ENCODE measurements around the gene TOX3. TPM values are rescaled to one million over a fixed set of nuclear protein-coding genes. Genes with fewer than 3 reads are reported as not detected.

Gene TOX3
- total RNA-seq, 2 donors from 2014 or later: 4.8 to 8.5 TPM

DNA sequence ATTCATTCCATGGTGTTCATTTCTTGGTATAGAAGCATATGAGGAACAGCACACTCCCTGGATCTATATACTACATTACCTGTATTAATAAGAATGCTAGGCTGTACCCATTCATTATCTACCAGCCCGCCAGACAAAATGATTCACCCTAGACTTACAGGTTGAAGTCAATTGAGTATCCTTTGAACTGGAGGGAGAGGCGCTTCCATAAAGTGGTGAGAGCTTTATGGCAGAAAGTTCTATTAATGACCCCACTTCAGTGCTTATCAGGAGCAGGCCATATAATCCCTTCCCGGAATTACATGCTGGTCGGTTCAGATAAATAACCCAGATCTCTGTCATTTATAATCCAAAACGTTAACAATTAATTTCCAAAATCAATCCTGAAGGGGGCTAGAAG, 44.5 kb upstream of the TOX3 start:
- no peaks in the 10 kb centered on the region for H3K9me3 Mint-ChIP-seq
- Histone ChIP-seq H3K9ac (ENCODE audit: extremely low read depth, low read length, poor library complexity, severe bottlenecking) (no peak overlapping the region), H3K36me3 (ENCODE audit: control insufficient read depth, insufficient read depth, low read length) (no peaks in the 10 kb centered on the region), H3K27me3 (ENCODE audit: control insufficient read depth, insufficient read depth, low read length, poor library complexity, severe bottlenecking) (peaks cover 20% of the 10 kb centered on the region), H3K4me1 (ENCODE audit: control insufficient read depth, insufficient read depth, low read length) (no peaks in the 10 kb centered on the region), H3K4me3 (ENCODE audit: low read length) (no peak overlapping the region), H3K27ac (ENCODE audit: low read depth, low read length) (no peak overlapping the region), H3K9me3 (ENCODE audit: control insufficient read depth, low read length) (no peaks in the 10 kb centered on the region)
- 94 to 96% methylated on average over 3 to 5 of the region's 5 CpGs for WGBS, 2 experiments (ENCODE audit: insufficient coverage in 1 of 2, insufficient read length in 1 of 2)
- H3K4me1 Mint-ChIP-seq: peaks cover 7% of the 10 kb centered on the region
- no peaks in the 10 kb centered on the region for H3K36me3 Mint-ChIP-seq (ENCODE audit: low read depth)
- TF ChIP-seq, protein P1, sequence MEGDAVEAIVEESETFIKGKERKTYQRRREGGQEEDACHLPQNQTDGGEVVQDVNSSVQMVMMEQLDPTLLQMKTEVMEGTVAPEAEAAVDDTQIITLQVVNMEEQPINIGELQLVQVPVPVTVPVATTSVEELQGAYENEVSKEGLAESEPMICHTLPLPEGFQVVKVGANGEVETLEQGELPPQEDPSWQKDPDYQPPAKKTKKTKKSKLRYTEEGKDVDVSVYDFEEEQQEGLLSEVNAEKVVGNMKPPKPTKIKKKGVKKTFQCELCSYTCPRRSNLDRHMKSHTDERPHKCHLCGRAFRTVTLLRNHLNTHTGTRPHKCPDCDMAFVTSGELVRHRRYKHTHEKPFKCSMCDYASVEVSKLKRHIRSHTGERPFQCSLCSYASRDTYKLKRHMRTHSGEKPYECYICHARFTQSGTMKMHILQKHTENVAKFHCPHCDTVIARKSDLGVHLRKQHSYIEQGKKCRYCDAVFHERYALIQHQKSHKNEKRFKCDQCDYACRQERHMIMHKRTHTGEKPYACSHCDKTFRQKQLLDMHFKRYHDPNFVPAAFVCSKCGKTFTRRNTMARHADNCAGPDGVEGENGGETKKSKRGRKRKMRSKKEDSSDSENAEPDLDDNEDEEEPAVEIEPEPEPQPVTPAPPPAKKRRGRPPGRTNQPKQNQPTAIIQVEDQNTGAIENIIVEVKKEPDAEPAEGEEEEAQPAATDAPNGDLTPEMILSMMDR (conservative IDR thresholded peaks at IDR 0.05): no peak
- H3K27ac Mint-ChIP-seq: no peak overlapping the region
- H3K4me3 Mint-ChIP-seq: no peak overlapping the region
- peaks cover 48% of the 10 kb centered on the region for H3K27me3 Mint-ChIP-seq (ENCODE audit: insufficient read depth)
- DNase-seq: no peak

DNA sequence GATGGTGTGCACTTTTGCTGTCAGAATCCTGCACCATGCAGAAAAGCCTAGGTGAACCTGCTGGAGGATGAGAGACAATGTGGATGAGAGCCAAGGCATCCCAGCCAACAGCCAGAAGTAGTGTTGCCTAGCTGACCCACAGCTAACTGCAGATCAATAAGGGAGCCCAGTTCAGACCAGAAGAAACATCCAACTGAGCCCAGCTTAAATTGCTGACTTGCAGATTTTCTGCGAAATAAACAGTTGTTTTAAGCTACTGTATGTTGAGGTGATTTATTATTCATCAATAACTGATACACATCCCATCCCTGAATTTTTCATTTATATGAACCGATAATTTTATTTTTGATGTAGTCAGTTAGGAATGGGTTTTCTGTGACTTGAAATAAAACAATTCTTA, 39.2 kb upstream of the TOX3 start:
- Histone ChIP-seq H3K4me3 (ENCODE audit: low read length) (no peak overlapping the region), H3K9me3 (ENCODE audit: control insufficient read depth, low read length) (no peaks in the 10 kb centered on the region), H3K27me3 (ENCODE audit: control insufficient read depth, insufficient read depth, low read length, poor library complexity, severe bottlenecking) (peaks cover 19% of the 10 kb centered on the region), H3K36me3 (ENCODE audit: control insufficient read depth, insufficient read depth, low read length) (no peaks in the 10 kb centered on the region), H3K27ac (ENCODE audit: low read depth, low read length) (no peak overlapping the region), H3K9ac (ENCODE audit: extremely low read depth, low read length, poor library complexity, severe bottlenecking) (no peak overlapping the region), H3K4me1 (ENCODE audit: control insufficient read depth, insufficient read depth, low read length) (no peaks in the 10 kb centered on the region)
- H3K4me3 Mint-ChIP-seq: no peak overlapping the region
- DNase-seq: no peak
- H3K36me3 Mint-ChIP-seq (ENCODE audit: low read depth): no peaks in the 10 kb centered on the region
- no CpG with 5 or more reads among the region's 2 CpGs for WGBS, 2 experiments (ENCODE audit: insufficient coverage in 1 of 2, insufficient read length in 1 of 2)
- no peak overlapping the region for H3K27ac Mint-ChIP-seq
- H3K27me3 Mint-ChIP-seq (ENCODE audit: insufficient read depth): peaks cover 26% of the 10 kb centered on the region
- peaks cover 7% of the 10 kb centered on the region for H3K4me1 Mint-ChIP-seq
- H3K9me3 Mint-ChIP-seq: no peaks in the 10 kb centered on the region
- TF ChIP-seq, protein P1 (conservative IDR thresholded peaks at IDR 0.05): no peak

DNA sequence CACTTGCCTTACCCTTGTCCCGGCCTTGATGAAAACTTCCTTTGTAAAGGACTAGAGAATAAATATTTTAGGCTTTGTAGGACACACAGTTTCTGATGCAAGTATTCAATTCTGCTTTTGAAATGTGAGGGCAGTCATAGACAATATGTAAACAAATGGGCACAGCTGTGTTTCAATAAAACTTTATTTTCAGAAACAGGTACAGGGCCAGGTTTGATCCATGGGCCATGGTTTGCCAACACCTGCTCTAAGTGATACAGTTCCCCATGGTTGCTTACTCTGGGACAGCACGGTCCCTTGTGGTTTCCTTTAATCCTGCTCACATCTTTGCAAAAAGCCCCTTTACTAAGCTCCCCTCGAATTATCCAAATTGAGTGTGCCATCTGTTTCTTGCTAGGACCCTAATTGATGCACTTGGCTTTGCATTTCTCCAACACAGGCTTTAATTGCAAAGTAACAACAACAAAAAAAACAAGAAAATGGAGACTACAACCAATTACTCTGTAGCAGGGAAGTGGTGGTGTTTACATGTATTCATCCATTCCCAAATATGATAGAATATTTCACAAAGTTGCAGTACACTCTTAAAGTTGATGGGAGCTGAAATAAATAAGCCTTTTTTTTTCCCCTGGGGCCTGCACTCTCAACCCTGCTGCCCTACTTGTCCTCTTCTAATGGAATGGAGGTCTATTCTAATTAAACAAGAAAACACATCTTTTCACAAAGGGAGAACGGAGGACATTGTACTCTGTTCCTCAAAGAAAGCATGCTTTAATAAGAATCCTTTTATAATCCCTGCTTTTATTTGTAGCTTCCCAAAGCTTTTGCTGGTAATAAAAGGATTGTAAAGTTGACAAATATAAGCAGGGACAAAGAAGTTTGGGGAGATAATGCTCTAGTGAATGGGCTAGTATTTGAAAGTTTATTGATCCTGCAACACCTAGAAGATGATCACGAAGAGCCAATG, 37.7 kb upstream of the TOX3 start:
- H3K27me3 Mint-ChIP-seq (ENCODE audit: insufficient read depth): peaks cover 16% of the 10 kb centered on the region
- H3K4me1 Mint-ChIP-seq: peaks cover 7% of the 10 kb centered on the region
- 86 to 95% methylated on average over 3 to 5 of the region's 5 CpGs for WGBS, 2 experiments (ENCODE audit: insufficient coverage in 1 of 2, insufficient read length in 1 of 2)
- no peak for DNase-seq
- no peak overlapping the region for H3K27ac ChIP-seq (ENCODE audit: low read depth, low read length)
- no peaks in the 10 kb centered on the region for H3K36me3 Mint-ChIP-seq (ENCODE audit: low read depth)
- TF ChIP-seq, protein P1 (conservative IDR thresholded peaks at IDR 0.05): no peak
- no peak overlapping the region for H3K4me3 ChIP-seq (ENCODE audit: low read length)
- H3K27me3 ChIP-seq (ENCODE audit: control insufficient read depth, insufficient read depth, low read length, poor library complexity, severe bottlenecking): peaks cover 10% of the 10 kb centered on the region
- no peak overlapping the region for H3K9ac ChIP-seq (ENCODE audit: extremely low read depth, low read length, poor library complexity, severe bottlenecking)
- no peaks in the 10 kb centered on the region for H3K36me3 ChIP-seq (ENCODE audit: control insufficient read depth, insufficient read depth, low read length)
- no peak overlapping the region for H3K27ac Mint-ChIP-seq
- no peak overlapping the region for H3K4me3 Mint-ChIP-seq
- no peaks in the 10 kb centered on the region for H3K4me1 ChIP-seq (ENCODE audit: control insufficient read depth, insufficient read depth, low read length)
- no peaks in the 10 kb centered on the region for H3K9me3 Mint-ChIP-seq
- no peaks in the 10 kb centered on the region for H3K9me3 ChIP-seq (ENCODE audit: control insufficient read depth, low read length)

Measured in endodermal cell (in vitro differentiated cells).